Measurements from ENCODE around the gene PRKAR1A.

GRCh38 chr17:68598074-68598473 lies 85.8 kb downstream of the PRKAR1A start:
- no peak for TF ChIP-seq YY1 (IDR thresholded peaks at IDR 0.05)
- no peak for TF ChIP-seq CTCF (IDR thresholded peaks at IDR 0.05; ENCODE audit: low read depth, low read length, missing input control)
- no peak for TF ChIP-seq TAF1 (conservative IDR thresholded peaks at IDR 0.05)
- no peak for TF ChIP-seq RAD21 (IDR thresholded peaks at IDR 0.05)
- TF ChIP-seq EGR1 (IDR thresholded peaks at IDR 0.05; ENCODE audit: low read depth in 2 of 2): no peak
- no peak for TF ChIP-seq REST (IDR thresholded peaks at IDR 0.05)
- TF ChIP-seq MAX (IDR thresholded peaks at IDR 0.05): no peak
- TF ChIP-seq HNF4G (IDR thresholded peaks at IDR 0.05): no peak
- TF ChIP-seq GABPA (IDR thresholded peaks at IDR 0.05 in 1 of 2, conservative IDR thresholded peaks at IDR 0.05 in 1 of 2): no peak
- no peak for TF ChIP-seq ZBTB33 (IDR thresholded peaks at IDR 0.05)
- no peak for TF ChIP-seq RXRA (IDR thresholded peaks at IDR 0.05)
- no peak for TF ChIP-seq JUND (IDR thresholded peaks at IDR 0.05)
- no peak for TF ChIP-seq ATF3 (IDR thresholded peaks at IDR 0.05)
